Thoracic aorta (tissue), 2 donors: ENCODE results near the gene TCAIM. TPM values are rescaled to one million over a fixed set of nuclear protein-coding genes. Genes with fewer than 3 reads are reported as not detected.

Source experiments
- ATAC-seq: fragments of 150-250 bp; one replicate; pipeline ENCODE4 v1.8.0; 2017; ENCODE audit warnings: low read depth; ENCODE audit not compliant: insufficient number of reproducible peaks, low FRiP score
- DNase-seq: peaks from one replicate; pipeline ENCODE4 v3.0.0-alpha.2; 2020; ENCODE audit warnings: low spot score
- H3K27ac ChIP-seq, 2 donors: fragments of 200-600 bp; sonication (generic); 1 replicate in 1 of 2; 2 replicates in 1 of 2; pipeline ENCODE4 v1.5.1; 2016; ENCODE audit warnings: mild to moderate bottlenecking in 2 of 2, moderate library complexity in 2 of 2
- H3K27me3 ChIP-seq: fragments of 200-600 bp; sonication (generic); replicated peaks from 2 replicates; pipeline ENCODE4 v1.6.0; 2016; ENCODE audit warnings: mild to moderate bottlenecking; ENCODE audit not compliant: insufficient read depth
- H3K36me3 ChIP-seq: fragments of 200-600 bp; sonication (generic); one replicate; pipeline ENCODE4 v1.5.1; 2016
- H3K4me1 ChIP-seq, 2 donors: fragments of 200-600 bp; sonication (generic); 1 replicate in 1 of 2; 2 replicates in 1 of 2; pipeline versions ENCODE4 v1.5.1 to v1.6.0; 2016; ENCODE audit warnings: low read depth in 2 of 2, mild to moderate bottlenecking in 1 of 2; ENCODE audit not compliant: control insufficient read depth in 1 of 2
- H3K4me3 ChIP-seq: fragments of 200-600 bp; sonication (generic); 2 replicates; pipeline ENCODE4 v1.5.1; 2016; ENCODE audit warnings: mild to moderate bottlenecking
- H3K9me3 ChIP-seq: fragments of 200-600 bp; sonication (generic); 2 replicates; pipeline ENCODE4 v1.5.1; 2016
- total RNA-seq, 2 donors: library from RNA; depleted of rRNA; stranded (reverse); fragments of >200 nt; gene quantifications; one replicate each; pipeline versions ENCODE4 v1.1.0 to v1.2.3, GENCODE V29; 2016
- TF ChIP-seq, protein P1 (sequence below): fragments of 200-600 bp; sonication (generic); IDR thresholded peaks from one replicate; pipeline ENCODE4 v1.5.1; 2019; ENCODE audit warnings: antibody characterized with exemption

Gene TCAIM
- total RNA-seq, 2 donors from 2014 or later: 14.8 to 32.1 TPM

- H3K4me1 ChIP-seq: peaks cover 4 to 24% of the 10 kb centered on the region in 2 donors
- H3K27ac ChIP-seq: no peak overlapping the region
- ATAC-seq: no peak
- TF ChIP-seq, protein P1, sequence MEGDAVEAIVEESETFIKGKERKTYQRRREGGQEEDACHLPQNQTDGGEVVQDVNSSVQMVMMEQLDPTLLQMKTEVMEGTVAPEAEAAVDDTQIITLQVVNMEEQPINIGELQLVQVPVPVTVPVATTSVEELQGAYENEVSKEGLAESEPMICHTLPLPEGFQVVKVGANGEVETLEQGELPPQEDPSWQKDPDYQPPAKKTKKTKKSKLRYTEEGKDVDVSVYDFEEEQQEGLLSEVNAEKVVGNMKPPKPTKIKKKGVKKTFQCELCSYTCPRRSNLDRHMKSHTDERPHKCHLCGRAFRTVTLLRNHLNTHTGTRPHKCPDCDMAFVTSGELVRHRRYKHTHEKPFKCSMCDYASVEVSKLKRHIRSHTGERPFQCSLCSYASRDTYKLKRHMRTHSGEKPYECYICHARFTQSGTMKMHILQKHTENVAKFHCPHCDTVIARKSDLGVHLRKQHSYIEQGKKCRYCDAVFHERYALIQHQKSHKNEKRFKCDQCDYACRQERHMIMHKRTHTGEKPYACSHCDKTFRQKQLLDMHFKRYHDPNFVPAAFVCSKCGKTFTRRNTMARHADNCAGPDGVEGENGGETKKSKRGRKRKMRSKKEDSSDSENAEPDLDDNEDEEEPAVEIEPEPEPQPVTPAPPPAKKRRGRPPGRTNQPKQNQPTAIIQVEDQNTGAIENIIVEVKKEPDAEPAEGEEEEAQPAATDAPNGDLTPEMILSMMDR: no peak
- no peak overlapping the region for H3K4me3 ChIP-seq
- no peak for DNase-seq
- no peaks in the 10 kb centered on the region for H3K36me3 ChIP-seq
- H3K27me3 ChIP-seq: no peaks in the 10 kb centered on the region
- H3K9me3 ChIP-seq: no peaks in the 10 kb centered on the region
Observed at GRCh38 chr3:44434834-44435510, 96.4 kb downstream of the TCAIM start.

- Histone ChIP-seq H3K36me3 (no peaks in the 10 kb centered on the region), H3K9me3 (no peaks in the 10 kb centered on the region), H3K27ac (no peak overlapping the region), H3K27me3 (no peaks in the 10 kb centered on the region), H3K4me3 (no peak overlapping the region), H3K4me1 (peaks cover 10 to 22% of the 10 kb centered on the region in 2 donors)
- TF ChIP-seq, protein P1: no peak
- DNase-seq (no peak), ATAC-seq (no peak)
Observed at GRCh38 chr3:44436181-44436580, 97.6 kb downstream of the TCAIM start.

GRCh38 chr3:44437800-44438199 lies 99.2 kb downstream of the TCAIM start:
- H3K4me1 ChIP-seq: peaks cover 10 to 25% of the 10 kb centered on the region in 2 donors
- no peaks in the 10 kb centered on the region for H3K27me3 ChIP-seq
- DNase-seq: no peak
- no peak overlapping the region for H3K4me3 ChIP-seq
- no peaks in the 10 kb centered on the region for H3K9me3 ChIP-seq
- TF ChIP-seq, protein P1: no peak
- H3K27ac ChIP-seq: no peak overlapping the region
- ATAC-seq: no peak
- no peaks in the 10 kb centered on the region for H3K36me3 ChIP-seq

GRCh38 chr3:44439499-44440295 lies 101.1 kb downstream of the TCAIM start:
- Histone ChIP-seq H3K4me1 (peaks cover 10 to 25% of the 10 kb centered on the region in 2 donors), H3K9me3 (no peaks in the 10 kb centered on the region), H3K27me3 (no peaks in the 10 kb centered on the region), H3K4me3 (peak overlapping the region; percentile 64), H3K27ac (peak overlapping the region; percentile 92), H3K36me3 (no peaks in the 10 kb centered on the region)
- TF ChIP-seq, protein P1: no peak
- peak; percentile 88 for ATAC-seq
- DNase-seq: peak; percentile 19

- Histone ChIP-seq H3K27ac (no peak overlapping the region), H3K27me3 (no peaks in the 10 kb centered on the region), H3K4me3 (no peak overlapping the region), H3K4me1 (peaks cover 10 to 25% of the 10 kb centered on the region in 2 donors), H3K9me3 (no peaks in the 10 kb centered on the region), H3K36me3 (peaks cover 12% of the 10 kb centered on the region)
- no peak for DNase-seq
- no peak for ATAC-seq
- TF ChIP-seq, protein P1: no peak
Observed at GRCh38 chr3:44442596-44443309, 104.2 kb downstream of the TCAIM start.
